Epidermal melanocyte (primary cell): Measurements from ENCODE around the gene DMAP1.

Experiments
- DNase-seq: peaks from one replicate; pipeline ENCODE4 v3.0.0; 2011; ENCODE audit warnings: low spot score; ENCODE audit not compliant: insufficient read length

Gene DMAP1

GRCh38 chr1:44251989-44252671 is 38.9 kb downstream of the DMAP1 start:
- no peak for DNase-seq

- no peak for DNase-seq
These were observed 41.2 kb downstream of the DMAP1 start for GRCh38 chr1:44254392-44254910.

DNA sequence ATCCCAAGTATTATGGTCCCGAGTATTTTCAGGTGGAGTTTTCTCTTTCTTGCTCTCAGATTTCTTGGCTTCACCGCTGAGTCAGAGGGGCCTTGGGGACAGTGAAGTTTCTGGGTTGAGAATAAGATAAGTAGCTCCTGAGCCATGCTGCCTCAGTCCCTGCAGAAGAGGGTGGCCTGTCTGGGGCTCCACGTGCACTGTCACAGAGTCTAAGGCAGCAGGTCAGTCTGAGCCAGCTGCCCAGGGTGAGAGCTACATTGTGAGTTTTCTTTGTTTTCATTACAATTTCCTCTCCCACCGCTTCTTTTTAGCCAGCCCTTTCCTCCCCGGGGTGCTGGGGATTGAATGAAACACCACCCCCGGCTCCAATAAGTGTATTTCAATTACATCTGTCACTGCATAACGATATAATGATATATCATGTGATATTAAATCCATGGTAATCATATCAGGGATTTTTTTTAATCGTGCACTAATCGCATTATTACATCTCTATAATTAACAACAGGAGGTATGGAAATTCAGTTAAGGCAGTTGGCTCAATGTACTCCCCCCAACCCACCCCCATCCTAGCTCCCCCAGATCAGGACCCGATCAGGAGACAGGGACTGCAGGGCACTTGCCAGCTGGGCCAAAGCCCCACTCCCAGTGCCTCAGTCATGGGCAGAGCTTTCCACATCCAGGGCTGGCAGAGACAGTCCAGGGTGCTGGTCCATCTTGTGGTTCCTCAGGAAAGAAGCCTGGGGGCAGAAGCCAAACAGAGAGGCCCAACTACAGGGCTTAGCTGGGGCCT is 43.7 kb downstream of the DMAP1 start:
- DNase-seq, result no peak

DNA sequence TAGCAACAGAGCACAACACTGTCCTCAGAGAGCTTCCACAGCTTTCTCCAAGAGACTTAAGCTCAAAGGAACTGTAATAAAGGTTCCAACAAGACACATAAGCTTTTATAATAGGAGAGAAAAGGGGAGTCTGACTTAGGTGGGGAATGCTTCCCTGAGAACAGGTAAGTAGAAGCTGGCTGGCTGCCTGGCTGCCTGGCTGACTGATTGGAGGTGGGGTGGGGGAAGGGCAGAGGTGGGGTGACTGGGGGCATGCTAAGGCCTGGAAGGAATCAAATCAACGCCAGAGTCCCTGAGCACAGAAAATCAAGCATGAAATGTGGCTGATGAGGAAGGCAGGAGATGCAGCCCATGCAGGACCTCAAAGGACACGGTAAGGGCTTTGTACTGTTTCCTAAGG is 45.8 kb downstream of the DMAP1 start:
- no peak for DNase-seq

GRCh38 chr1:44260792-44261170 is 47.5 kb downstream of the DMAP1 start:
- DNase-seq, result no peak

DNA sequence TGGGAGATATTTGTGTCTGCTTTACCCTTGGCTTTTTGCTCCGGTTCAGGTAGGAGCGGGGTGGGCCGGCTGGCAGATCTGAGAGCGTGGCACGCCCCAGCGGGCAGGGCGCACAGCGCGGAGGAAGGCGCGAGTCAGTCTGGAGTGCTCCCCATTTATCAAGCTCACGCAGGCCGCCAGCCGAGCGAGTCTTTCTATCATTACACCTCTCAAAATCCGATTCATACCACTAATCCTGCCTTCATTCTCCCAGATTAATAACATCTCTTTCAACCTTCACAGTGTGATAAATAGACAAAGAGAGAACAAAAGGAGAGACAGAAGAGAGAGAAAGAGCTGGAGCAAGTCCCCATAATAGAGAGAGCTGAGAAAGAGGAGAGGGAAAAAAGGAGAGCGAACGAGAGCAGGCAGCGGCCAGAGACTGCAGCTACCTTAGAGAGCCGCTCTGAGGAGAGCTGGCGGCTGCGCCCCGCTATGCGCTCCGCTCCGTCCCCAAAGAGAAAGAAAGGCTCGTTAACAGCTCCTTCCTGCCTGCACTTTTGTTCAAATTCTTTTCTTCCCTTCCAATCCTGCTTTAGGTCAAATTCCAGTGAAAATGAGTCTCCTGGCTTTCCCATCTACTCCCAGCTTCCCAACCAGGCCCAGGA is 48.0 kb downstream of the DMAP1 start:
- no peak for DNase-seq

DNA sequence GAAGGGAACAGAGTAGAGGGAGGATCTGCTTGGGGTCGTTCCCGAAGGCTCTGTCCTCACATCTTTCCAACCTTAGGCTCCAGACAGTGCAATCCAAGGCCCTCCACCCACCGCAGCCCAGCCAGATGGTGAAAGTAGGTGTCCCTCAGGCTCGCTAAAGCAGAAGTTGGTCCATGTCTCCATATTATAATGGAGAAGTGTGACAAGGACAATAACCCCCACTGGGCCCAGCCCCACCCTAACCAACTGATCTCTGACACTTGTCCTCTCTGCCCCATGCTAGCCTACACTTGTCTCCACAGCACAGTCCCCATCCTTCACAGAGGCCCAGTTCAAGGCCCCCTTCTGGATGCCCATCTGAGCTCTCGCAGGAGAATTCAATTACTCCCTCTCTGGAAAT is 48.7 kb downstream of the DMAP1 start:
- DNase-seq, result no peak

DNA sequence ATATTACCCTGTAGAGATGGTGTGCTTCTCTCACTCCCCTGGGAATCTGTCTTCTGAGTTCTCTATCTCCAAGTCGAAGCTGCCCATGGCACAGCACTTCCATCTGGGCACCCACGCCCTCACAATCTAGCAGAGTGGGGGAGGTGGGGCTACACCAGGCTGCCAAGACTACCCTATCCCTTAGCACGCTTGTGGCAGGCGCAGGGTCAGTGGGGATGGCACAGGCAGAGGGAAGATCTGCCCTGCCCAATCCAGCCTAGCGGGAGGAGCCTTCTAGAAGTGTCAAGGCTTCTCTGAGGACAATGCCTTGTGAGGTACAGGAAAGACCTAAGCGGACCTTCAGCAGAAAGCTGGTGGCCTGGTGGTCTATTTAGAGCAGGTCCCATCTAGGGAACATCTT is 49.1 kb downstream of the DMAP1 start:
- DNase-seq, result no peak

DNA sequence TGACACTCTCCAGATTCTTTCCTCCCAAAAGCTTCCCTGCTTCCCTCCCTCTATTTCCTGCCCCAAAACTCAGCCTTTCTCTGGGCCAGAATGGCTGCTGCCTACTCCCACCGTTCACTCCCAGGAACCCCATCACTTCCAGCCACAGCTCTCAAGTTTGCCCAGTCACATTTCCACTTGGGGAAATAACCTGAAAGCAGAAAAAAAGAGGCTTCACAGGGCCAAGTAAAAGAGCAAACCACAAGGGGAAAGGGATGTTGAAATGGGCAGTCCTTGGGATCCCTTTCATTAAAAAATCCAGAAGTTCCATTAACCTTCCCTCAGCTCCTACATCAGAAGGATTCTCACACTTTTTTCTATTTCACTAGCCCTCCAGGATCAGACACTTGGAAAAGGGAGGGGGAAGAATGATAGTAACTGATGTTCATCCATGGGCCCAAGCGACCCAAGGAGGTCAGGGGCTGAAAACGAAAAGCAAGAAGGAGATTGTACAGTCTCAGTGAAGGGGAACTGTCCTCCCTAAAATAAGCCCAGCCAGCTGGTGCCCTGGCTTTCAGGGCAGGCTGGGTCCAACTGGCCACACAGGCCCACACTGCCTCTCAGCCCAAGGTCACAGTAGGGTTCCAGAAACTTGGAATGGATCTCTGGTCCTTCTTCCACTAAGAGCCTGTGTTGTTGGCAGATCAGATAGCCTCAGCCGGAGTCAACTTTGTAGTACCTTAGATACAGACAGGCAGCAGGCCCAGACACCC is 49.7 kb downstream of the DMAP1 start:
- DNase-seq, result no peak

DNA sequence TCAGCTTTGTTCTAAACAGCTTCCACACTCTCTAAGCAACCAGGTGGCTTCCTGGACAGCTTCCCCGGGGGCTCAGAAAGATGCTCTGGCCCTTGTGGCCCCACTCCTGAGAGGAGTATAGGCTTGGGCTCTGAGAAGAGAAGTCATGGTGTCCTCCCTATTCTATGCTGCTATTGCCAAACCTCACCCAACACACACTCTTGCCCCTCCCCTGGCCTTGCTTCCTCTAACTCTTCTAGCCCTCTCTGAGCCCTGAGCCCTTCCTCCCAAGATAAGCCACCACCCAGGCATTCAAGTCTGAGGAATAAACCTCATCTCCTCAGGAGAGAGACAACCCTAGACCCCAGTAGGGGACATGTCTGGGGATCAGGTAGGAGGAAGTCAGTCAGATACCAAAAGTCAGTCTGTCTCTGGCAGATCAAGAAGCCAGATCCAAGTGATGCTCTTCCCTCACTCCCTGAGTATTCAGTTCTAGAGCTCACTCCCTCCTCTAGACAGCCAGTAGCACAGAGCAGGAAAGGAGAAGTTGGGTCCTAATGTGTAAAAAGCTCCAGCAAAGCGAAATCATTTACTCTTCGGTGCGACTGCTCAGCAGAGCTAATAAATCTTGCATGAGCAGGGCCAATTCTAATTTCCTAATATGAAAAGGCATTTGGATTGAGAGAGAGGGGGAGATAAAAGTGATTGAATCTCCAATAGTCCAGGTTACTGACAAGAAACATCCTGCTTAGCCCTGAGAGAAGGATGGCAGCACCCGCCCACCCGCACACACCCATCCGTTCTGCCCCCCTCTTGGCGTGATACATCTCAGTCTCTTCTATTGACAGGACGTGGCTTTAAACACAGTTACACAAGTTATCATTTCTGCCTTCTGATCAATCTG is 50.5 kb downstream of the DMAP1 start:
- no peak for DNase-seq

GRCh38 chr1:44264451-44264771 is 51.1 kb downstream of the DMAP1 start:
- no peak for DNase-seq

DNA sequence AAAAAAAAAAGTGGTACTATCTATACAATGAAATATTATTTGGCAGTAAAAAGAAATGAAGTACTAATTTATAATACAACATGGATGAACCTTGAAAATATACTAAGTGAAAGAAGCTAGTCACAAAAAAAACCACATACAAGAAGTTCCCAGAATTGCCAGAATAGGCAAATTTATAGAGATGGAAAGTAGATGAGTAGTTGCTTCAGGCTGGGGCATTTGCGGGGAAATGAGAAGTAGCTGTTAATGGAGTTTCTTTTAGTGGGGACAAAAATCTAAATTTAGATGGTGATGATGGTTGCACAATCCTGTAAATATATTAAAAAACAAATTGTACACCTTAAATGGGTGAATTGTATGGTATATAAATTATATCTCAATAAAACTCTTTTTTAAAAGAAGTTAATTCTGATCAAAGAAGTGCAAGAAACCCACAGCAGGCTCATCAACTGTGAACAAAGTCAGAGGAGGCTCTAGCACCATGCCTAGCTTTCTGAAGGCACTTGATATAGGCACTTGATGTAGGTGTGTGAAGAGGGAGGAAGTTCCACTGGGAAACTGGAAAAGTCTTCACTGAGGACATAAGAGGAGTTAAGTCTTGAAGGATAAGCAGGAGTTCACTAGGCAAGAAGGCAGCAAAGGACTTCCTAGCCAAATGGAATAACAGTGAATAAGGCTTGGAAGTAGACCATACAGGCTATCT is 52.5 kb downstream of the DMAP1 start:
- DNase-seq, result no peak

DNA sequence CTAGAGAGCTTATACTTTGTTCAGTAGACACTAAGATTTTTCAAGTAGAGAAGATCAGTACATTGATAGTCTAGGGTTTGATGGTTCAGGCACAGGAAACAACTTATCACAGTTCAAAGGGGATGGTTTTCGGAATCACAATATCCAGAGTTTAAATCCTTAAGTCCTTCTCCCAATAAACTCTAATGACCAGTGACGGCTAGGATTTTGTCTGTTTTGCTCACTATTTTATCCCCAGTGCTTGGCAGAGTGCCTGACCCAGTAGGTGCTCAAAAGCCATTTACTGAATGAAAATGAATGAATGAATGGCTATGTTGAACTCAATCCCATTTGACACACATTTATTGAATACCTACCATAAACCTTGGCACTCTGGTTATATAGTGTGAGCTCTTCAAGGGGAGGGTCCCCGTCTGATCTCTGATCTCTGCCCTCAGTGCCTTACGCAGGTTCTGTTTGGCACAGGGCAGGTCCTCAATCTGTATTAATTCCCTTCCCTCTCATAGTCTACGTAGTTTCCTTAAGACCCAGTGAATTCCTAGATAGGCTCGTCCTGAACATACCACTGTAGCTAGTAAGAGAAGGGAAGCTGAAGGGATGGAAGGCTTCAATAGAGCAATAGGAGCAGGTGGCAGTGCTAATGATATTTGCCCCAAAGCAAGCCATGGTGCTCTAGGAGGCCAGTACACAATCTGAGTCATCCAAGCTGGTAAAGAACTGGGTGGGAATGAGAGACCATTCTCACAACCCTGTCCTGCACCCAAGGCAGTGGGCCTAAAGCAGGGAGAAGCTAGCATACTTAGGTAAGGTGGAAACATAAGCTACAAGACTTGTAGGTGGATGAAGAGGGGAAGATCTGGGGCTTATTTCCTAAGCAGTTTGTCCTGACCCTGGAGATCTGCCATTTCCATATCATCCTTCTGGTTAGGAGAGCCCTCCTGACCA is 53.4 kb downstream of the DMAP1 start:
- DNase-seq, result no peak

- no peak for DNase-seq
These were observed 54.2 kb downstream of the DMAP1 start for GRCh38 chr1:44267438-44267837.

DNA sequence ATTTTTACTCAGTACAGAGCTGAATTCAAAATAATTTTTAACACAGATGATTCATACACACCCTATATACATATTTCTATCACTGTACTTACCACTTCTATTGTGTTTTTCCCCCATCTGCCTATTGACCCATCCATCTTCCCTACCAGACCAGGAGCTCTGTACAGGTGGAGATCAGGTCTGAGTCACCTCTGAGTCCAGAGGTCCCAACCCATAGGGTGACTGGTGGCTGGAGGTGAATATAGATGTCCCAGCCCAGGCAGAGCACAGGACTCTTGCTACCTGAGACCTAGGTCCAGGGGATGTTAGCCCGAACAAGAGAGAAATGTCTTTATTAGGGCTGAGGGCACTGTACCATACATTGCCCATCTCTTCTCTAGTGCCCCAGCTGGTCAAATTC is 54.8 kb downstream of the DMAP1 start:
- no peak for DNase-seq
